ENCODE results near the gene DOCK11.

DNA sequence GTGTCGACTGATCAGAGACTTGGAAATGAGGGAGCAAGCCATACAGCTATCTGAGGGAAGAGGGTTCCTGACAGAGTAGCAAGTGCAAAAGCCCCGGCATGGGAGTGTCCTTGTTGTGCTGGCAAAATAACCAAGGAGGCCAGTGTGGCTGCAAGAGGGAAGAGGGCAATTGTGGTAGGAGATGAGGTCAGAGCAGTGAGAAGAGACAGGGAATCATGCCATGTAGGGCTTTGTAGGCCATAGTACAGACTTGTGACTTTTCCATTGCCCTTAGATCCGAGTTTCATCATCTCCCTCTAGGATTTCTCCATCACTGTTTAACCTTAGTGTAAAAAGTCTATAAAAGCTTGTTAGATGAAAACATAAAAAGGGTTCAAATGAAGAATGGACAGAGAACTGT lies 76.2 kb downstream of the DOCK11 start:
- TF ChIP-seq, protein P1, sequence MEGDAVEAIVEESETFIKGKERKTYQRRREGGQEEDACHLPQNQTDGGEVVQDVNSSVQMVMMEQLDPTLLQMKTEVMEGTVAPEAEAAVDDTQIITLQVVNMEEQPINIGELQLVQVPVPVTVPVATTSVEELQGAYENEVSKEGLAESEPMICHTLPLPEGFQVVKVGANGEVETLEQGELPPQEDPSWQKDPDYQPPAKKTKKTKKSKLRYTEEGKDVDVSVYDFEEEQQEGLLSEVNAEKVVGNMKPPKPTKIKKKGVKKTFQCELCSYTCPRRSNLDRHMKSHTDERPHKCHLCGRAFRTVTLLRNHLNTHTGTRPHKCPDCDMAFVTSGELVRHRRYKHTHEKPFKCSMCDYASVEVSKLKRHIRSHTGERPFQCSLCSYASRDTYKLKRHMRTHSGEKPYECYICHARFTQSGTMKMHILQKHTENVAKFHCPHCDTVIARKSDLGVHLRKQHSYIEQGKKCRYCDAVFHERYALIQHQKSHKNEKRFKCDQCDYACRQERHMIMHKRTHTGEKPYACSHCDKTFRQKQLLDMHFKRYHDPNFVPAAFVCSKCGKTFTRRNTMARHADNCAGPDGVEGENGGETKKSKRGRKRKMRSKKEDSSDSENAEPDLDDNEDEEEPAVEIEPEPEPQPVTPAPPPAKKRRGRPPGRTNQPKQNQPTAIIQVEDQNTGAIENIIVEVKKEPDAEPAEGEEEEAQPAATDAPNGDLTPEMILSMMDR (IDR thresholded peaks at IDR 0.05), result no peak
- TF ChIP-seq POLR2A (IDR thresholded peaks at IDR 0.05), result no peak
